Islet of Langerhans (tissue), 1 donor: ENCODE data around the gene SIRT2.
"Not testable (repeated sequence)": the region's sequence is repeated elsewhere in the genome, so short reads cannot be mapped to it uniquely, and the experiment has no call there.

ENCODE experiments used
- FAIRE-seq: peaks from one replicate; lab custom pipeline; 2011; peaks lifted over from hg19 to GRCh38; lab: Jason Lieb, UNC

Gene SIRT2

GRCh38 chr19:38899447-38900201 lies at the start of gene SIRT2, which contains the start of gene NFKBIB:
Gene SIRT2 (minus strand): TSS chr19:38899618. CDS start chr19:38899521, 97 bp downstream.
Gene NFKBIB (plus strand): TSS chr19:38899969. CDS start chr19:38900033, 64 bp downstream.
- FAIRE-seq: peak; percentile 96

- FAIRE-seq: no peak
Observed at GRCh38 chr19:38946229-38947010, 47.0 kb upstream of the SIRT2 start.

GRCh38 chr19:38945562-38946228 lies 46.3 kb upstream of the SIRT2 start:
- FAIRE-seq: no peak

GRCh38 chr19:38944981-38945506 lies 45.6 kb upstream of the SIRT2 start:
- no peak for FAIRE-seq

- no peak for FAIRE-seq
Observed at GRCh38 chr19:38942471-38943181, 43.2 kb upstream of the SIRT2 start.

- no peak for FAIRE-seq
Observed at GRCh38 chr19:38941979-38942378, 42.6 kb upstream of the SIRT2 start.

GRCh38 chr19:38941466-38941865 lies 42.0 kb upstream of the SIRT2 start:
- FAIRE-seq: not testable (repeated sequence)

GRCh38 chr19:38939957-38940356 lies 40.5 kb upstream of the SIRT2 start:
- FAIRE-seq: no peak

GRCh38 chr19:38933544-38933943 lies 34.1 kb upstream of the SIRT2 start:
- FAIRE-seq: no peak

- no peak for FAIRE-seq
Observed at GRCh38 chr19:38932425-38933179, 33.2 kb upstream of the SIRT2 start.

- no peak for FAIRE-seq
Observed at GRCh38 chr19:38931521-38931793, 32.0 kb upstream of the SIRT2 start.

GRCh38 chr19:38930776-38931520 lies 31.5 kb upstream of the SIRT2 start, which contains the start of gene MRPS12:
Gene MRPS12 (plus strand): TSS chr19:38930944. CDS start chr19:38931295, 351 bp downstream.
- peak; percentile 97 for FAIRE-seq

- no peak for FAIRE-seq
Observed at GRCh38 chr19:38929929-38930775, 30.7 kb upstream of the SIRT2 start, which contains the start of gene SARS2. Gene SARS2 (minus strand): TSS chr19:38930763. CDS start chr19:38930736, 27 bp downstream.

GRCh38 chr19:38928391-38929001 lies 29.1 kb upstream of the SIRT2 start:
- no peak for FAIRE-seq

- no peak for FAIRE-seq
Observed at GRCh38 chr19:38924388-38924787, 25.0 kb upstream of the SIRT2 start.

GRCh38 chr19:38922482-38922881 lies 23.1 kb upstream of the SIRT2 start:
- no peak for FAIRE-seq

GRCh38 chr19:38921420-38922274 lies 22.2 kb upstream of the SIRT2 start:
- FAIRE-seq: no peak
